ENCODE results near the gene GEMIN5. TPM values are rescaled to one million over a fixed set of nuclear protein-coding genes. Genes with fewer than 3 reads are reported as not detected.

Gene GEMIN5
- polyA plus RNA-seq, 1 of the 3 experiments (the other 2 are of a cell fraction) = 6.6 TPM

DNA sequence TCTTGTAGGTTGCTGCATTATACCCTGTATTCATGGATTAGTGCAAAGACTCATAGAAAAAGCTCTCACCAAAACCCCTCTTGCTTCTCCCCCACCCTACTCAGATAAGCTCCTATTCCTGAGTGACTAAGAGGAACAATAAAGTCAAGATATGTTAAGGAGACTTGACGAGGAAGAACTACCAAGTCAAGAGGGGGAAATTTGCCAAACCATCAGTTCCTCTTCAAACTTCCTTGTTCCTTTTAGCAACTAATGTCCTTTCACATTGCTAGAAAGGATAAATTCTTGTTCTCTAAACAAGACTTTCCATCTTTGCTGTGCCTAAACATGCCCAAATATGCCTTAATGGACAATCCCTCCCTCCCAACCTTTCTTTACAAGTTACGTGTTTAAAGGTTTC is 52.6 kb downstream of the GEMIN5 start:
- no peaks in the 10 kb centered on the region for H3K4me1 ChIP-seq (ENCODE audit: control insufficient read depth in 1 of 2, insufficient read depth in 2 of 2, low read depth in 1 of 2, low read length in 1 of 2)
- H3K36me3 ChIP-seq (replicated peaks in 1 of 2; ENCODE audit: control insufficient read depth in 1 of 2, insufficient read depth in 2 of 2, low read length in 1 of 2) = peaks cover 45 to 53% of the 10 kb centered on the region in 2 experiments
- no peak for DNase-seq
- H3K4me2 ChIP-seq = no peak overlapping the region
- no peak overlapping the region for H3K4me3 ChIP-seq (ENCODE audit: low read depth in 2 of 2, low read length in 1 of 2)
- ChIA-PET CTCF (no interaction called here), POLR2A (interaction anchor here (1.1 kb wide), 1 partner anchor 28 kb away, joined by 3 read pairs; no protein-coding TSS in a partner anchor)
- TF ChIP-seq YY1 (IDR thresholded peaks at IDR 0.05; ENCODE audit: low read depth) (no peak), GABPA (IDR thresholded peaks at IDR 0.05; ENCODE audit: low read depth) (no peak), FOSL2 (IDR thresholded peaks at IDR 0.05; ENCODE audit: borderline replicate concordance, low read depth) (no peak)
- TF ChIP-seq, protein P1, sequence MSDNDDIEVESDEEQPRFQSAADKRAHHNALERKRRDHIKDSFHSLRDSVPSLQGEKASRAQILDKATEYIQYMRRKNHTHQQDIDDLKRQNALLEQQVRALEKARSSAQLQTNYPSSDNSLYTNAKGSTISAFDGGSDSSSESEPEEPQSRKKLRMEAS (IDR thresholded peaks at IDR 0.05; ENCODE audit: low read depth) = no peak
- no peak overlapping the region for H3K27ac ChIP-seq (ENCODE audit: low read depth in 2 of 2, low read length in 1 of 2)
- no peaks in the 10 kb centered on the region for H3K79me2 ChIP-seq (ENCODE audit: insufficient read depth)
- peaks cover 21% of the 10 kb centered on the region; the same call in 1 of the 2 replicates for H3K9me3 ChIP-seq
- H3F3A ChIP-seq (replicated peaks; ENCODE audit: insufficient read depth) = peaks cover 2% of the 10 kb centered on the region
- H2AFZ ChIP-seq (ENCODE audit: low read depth) = no peak overlapping the region
- no peaks in the 10 kb centered on the region for H4K20me1 ChIP-seq (ENCODE audit: insufficient read depth)
- no peaks in the 10 kb centered on the region for H3K9me2 ChIP-seq
- no peaks in the 10 kb centered on the region for H3K27me3 ChIP-seq (ENCODE audit: insufficient read depth)
- 96% methylated on average over 2 of the region's 2 CpGs for WGBS (ENCODE audit: low lambda C conversion rate)
- H3K9ac ChIP-seq = no peak overlapping the region

DNA sequence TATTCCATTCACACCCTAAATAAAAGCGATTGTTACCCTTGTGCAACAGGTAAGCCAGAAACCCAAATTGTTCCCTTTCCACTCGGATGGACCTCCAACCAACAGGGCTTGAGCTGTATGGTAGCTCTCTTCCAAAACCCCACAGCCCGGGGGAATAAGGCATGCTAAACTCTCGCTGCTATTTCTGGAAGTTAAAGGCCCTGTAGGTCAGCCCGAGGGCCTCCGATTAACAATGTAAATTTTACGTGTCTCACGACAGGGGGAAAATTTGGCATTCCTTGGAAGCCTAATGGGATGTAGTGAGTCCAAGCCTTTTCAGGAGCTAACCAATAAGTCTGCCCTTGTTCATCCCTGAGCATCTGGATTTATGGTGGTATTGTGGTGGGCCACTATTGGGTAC is 53.6 kb downstream of the GEMIN5 start:
- no peak overlapping the region for H3K27ac ChIP-seq (ENCODE audit: low read depth in 2 of 2, low read length in 1 of 2)
- H3F3A ChIP-seq (replicated peaks; ENCODE audit: insufficient read depth) = peaks cover 8% of the 10 kb centered on the region
- H3K4me2 ChIP-seq = no peak overlapping the region
- peaks cover 39 to 47% of the 10 kb centered on the region in 2 experiments for H3K36me3 ChIP-seq (replicated peaks in 1 of 2; ENCODE audit: control insufficient read depth in 1 of 2, insufficient read depth in 2 of 2, low read length in 1 of 2)
- no peaks in the 10 kb centered on the region for H3K27me3 ChIP-seq (ENCODE audit: insufficient read depth)
- no peak for DNase-seq
- H3K4me3 ChIP-seq (ENCODE audit: low read depth in 2 of 2, low read length in 1 of 2) = no peak overlapping the region
- H3K79me2 ChIP-seq (ENCODE audit: insufficient read depth) = no peaks in the 10 kb centered on the region
- H3K9ac ChIP-seq = no peak overlapping the region
- ChIA-PET POLR2A (no interaction called here), CTCF (interaction anchor here (1.2 kb wide), 1 partner anchor 10 kb away, joined by 3 read pairs; no protein-coding TSS in a partner anchor)
- TF ChIP-seq, protein P2, sequence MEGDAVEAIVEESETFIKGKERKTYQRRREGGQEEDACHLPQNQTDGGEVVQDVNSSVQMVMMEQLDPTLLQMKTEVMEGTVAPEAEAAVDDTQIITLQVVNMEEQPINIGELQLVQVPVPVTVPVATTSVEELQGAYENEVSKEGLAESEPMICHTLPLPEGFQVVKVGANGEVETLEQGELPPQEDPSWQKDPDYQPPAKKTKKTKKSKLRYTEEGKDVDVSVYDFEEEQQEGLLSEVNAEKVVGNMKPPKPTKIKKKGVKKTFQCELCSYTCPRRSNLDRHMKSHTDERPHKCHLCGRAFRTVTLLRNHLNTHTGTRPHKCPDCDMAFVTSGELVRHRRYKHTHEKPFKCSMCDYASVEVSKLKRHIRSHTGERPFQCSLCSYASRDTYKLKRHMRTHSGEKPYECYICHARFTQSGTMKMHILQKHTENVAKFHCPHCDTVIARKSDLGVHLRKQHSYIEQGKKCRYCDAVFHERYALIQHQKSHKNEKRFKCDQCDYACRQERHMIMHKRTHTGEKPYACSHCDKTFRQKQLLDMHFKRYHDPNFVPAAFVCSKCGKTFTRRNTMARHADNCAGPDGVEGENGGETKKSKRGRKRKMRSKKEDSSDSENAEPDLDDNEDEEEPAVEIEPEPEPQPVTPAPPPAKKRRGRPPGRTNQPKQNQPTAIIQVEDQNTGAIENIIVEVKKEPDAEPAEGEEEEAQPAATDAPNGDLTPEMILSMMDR (IDR thresholded peaks at IDR 0.05) = no peak
- TF ChIP-seq GATA2 (CRISPR knock-in tag; IDR thresholded peaks at IDR 0.05) (no peak), POLR2AphosphoS5 (IDR thresholded peaks at IDR 0.05; ENCODE audit: low read depth, low read length) (no peak), MXI1 (IDR thresholded peaks at IDR 0.05; ENCODE audit: low read depth, low read length) (no peak), MEF2A (IDR thresholded peaks at IDR 0.05; ENCODE audit: borderline replicate concordance, low read depth) (no peak), TEAD4 (IDR thresholded peaks at IDR 0.05; ENCODE audit: borderline replicate concordance, insufficient read depth) (no peak)
- TF ChIP-seq, protein P3, sequence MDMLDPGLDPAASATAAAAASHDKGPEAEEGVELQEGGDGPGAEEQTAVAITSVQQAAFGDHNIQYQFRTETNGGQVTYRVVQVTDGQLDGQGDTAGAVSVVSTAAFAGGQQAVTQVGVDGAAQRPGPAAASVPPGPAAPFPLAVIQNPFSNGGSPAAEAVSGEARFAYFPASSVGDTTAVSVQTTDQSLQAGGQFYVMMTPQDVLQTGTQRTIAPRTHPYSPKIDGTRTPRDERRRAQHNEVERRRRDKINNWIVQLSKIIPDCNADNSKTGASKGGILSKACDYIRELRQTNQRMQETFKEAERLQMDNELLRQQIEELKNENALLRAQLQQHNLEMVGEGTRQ (IDR thresholded peaks at IDR 0.05; ENCODE audit: borderline replicate concordance, low read depth, low read length) = no peak
- TF ChIP-seq, protein P4, sequence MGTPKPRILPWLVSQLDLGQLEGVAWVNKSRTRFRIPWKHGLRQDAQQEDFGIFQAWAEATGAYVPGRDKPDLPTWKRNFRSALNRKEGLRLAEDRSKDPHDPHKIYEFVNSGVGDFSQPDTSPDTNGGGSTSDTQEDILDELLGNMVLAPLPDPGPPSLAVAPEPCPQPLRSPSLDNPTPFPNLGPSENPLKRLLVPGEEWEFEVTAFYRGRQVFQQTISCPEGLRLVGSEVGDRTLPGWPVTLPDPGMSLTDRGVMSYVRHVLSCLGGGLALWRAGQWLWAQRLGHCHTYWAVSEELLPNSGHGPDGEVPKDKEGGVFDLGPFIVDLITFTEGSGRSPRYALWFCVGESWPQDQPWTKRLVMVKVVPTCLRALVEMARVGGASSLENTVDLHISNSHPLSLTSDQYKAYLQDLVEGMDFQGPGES (IDR thresholded peaks at IDR 0.05; ENCODE audit: low read depth, low read length) = no peak
- WGBS (ENCODE audit: low lambda C conversion rate) = 95% methylated on average over 8 of the region's 8 CpGs
- H4K20me1 ChIP-seq (ENCODE audit: insufficient read depth) = no peaks in the 10 kb centered on the region
- peaks cover 21% of the 10 kb centered on the region; the same call in 1 of the 2 replicates for H3K9me3 ChIP-seq
- no peaks in the 10 kb centered on the region for H3K9me2 ChIP-seq
- no peaks in the 10 kb centered on the region for H3K4me1 ChIP-seq (ENCODE audit: control insufficient read depth in 1 of 2, insufficient read depth in 2 of 2, low read depth in 1 of 2, low read length in 1 of 2)
- no peak overlapping the region for H2AFZ ChIP-seq (ENCODE audit: low read depth)
